Karpas-422 (cell line): ENCODE data around the gene HTR3B. TPM values are rescaled to one million over a fixed set of nuclear protein-coding genes. Genes with fewer than 3 reads are reported as not detected.

Experiments used
- DNase-seq: peaks from one replicate; pipeline ENCODE4 v3.0.0-alpha.2; 2015
- H2AFZ ChIP-seq: fragments of 200-600 bp; sonication (generic); 2 replicates; pipeline ENCODE4 v1.6.1; 2014; ENCODE audit warnings: antibody characterized with exemption, low read length, mixed read lengths
- H3K27ac ChIP-seq: fragments of 200-600 bp; sonication (generic); 2 replicates; pipeline ENCODE4 v1.5.1; 2014; ENCODE audit warnings: mild to moderate bottlenecking, low read length, moderate library complexity
- H3K27me3 ChIP-seq: fragments of 200-600 bp; sonication (generic); 2 replicates; pipeline ENCODE4 v1.6.1; 2014; ENCODE audit warnings: low read length, mixed read lengths
- H3K36me3 ChIP-seq: fragments of 200-600 bp; sonication (generic); 2 replicates; pipeline ENCODE4 v1.6.1; 2014; ENCODE audit warnings: low read length, mixed read lengths; ENCODE audit not compliant: insufficient read depth
- H3K4me1 ChIP-seq: fragments of 200-600 bp; sonication (generic); 2 replicates; pipeline ENCODE4 v1.6.1; 2014; ENCODE audit warnings: mild to moderate bottlenecking, low read length, mixed read lengths
- H3K4me2 ChIP-seq: fragments of 200-600 bp; sonication (generic); 2 replicates; pipeline ENCODE4 v1.6.1; 2014; ENCODE audit warnings: low read length, low read depth, mild to moderate bottlenecking; ENCODE audit not compliant: poor library complexity, severe bottlenecking
- H3K4me3 ChIP-seq: fragments of 200-600 bp; sonication (generic); 2 replicates; pipeline ENCODE4 v1.5.1; 2014; ENCODE audit warnings: mild to moderate bottlenecking, antibody characterized with exemption, low read length, mixed read lengths
- H3K79me2 ChIP-seq: fragments of 200-600 bp; sonication (generic); 2 replicates; pipeline ENCODE4 v1.6.1; 2014; ENCODE audit warnings: mild to moderate bottlenecking, low read length, mixed read lengths
- H3K9ac ChIP-seq: fragments of 200-600 bp; sonication (generic); 2 replicates; pipeline ENCODE4 v1.6.0; 2014; ENCODE audit warnings: low read length
- H3K9me2 ChIP-seq: fragments of 200-600 bp; sonication (generic), shearing (Covaris generic); replicated peaks from 2 replicates; pipeline ENCODE4 v1.6.0; 2014; ENCODE audit warnings: mild to moderate bottlenecking, low read length, moderate library complexity; ENCODE audit not compliant: insufficient read depth
- H3K9me3 ChIP-seq: fragments of 300-700, 200-600 bp; sonication (generic); 2 replicates; pipeline ENCODE4 v1.6.1; 2014; ENCODE audit warnings: low read length, mixed read lengths
- H4K20me1 ChIP-seq: fragments of 200-600 bp; sonication (generic); 2 replicates; pipeline ENCODE4 v1.6.1; 2014; ENCODE audit warnings: mild to moderate bottlenecking, antibody characterized with exemption, low read length, low read depth; ENCODE audit not compliant: insufficient read depth
- small RNA-seq: library from RNA; depleted of rRNA; stranded (forward); fragments of <200 nt; gene quantifications from one replicate; pipeline ENCODE3, GENCODE V24; 2014
- total RNA-seq: library from RNA; depleted of rRNA; stranded (reverse); fragments of >200 nt; shearing (Covaris generic); gene quantifications from 2 replicates; pipeline ENCODE4 v1.2.3, GENCODE V29; 2014; ENCODE audit warnings: low replicate concordance; rRNA removed

The HTR3B gene
- total RNA-seq, 1 experiment from 2014 or later: 2.2 TPM

DNA sequence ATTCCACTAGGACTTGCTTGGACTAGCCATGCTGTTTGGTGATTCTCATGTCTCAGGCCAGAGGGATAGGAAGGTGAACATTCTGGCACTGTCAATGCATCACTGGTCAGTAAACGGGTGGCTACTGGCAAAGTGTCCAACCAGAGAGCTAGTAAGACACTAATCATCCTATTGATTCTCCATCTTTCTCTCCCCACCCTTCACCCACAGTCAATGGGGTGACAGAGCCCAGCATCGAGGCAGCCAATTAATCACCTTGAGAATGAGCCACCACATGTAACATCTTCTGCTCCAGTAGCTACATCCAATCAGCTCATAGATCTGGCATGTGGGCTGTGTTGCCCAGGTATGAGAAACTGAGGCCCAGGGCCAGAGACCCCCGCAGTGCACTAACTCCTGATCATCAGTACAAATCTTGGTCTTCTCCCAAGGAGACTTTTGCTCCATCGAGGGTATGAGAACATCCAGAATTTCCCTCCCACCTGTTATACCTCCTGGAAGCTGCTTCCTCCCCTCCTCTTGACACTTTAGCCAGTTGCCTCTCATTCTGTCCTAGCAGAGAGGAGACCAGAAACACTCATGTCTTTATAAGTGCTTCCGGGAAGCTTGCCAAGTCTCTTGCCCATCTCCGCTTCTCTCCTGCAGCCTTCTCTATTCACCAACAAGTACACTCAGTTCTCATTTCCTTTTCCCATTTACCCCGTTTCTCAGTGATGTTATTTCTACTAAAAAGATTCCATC, 87.3 kb downstream of the HTR3B start:
- no peak overlapping the region; the same call in 1 of the 2 replicates for H3K27ac ChIP-seq
- no peak overlapping the region for H2AFZ ChIP-seq
- peaks cover 12% of the 10 kb centered on the region for H3K4me1 ChIP-seq
- H4K20me1 ChIP-seq: no peaks in the 10 kb centered on the region
- no peak overlapping the region for H3K4me2 ChIP-seq
- H3K4me3 ChIP-seq: no peak overlapping the region
- peak; percentile 62 for DNase-seq
- H3K9me2 ChIP-seq: no peaks in the 10 kb centered on the region
- no peaks in the 10 kb centered on the region for H3K9me3 ChIP-seq
- H3K36me3 ChIP-seq: no peaks in the 10 kb centered on the region
- H3K27me3 ChIP-seq: no peaks in the 10 kb centered on the region
- H3K79me2 ChIP-seq: no peaks in the 10 kb centered on the region
- no peak overlapping the region for H3K9ac ChIP-seq

DNA sequence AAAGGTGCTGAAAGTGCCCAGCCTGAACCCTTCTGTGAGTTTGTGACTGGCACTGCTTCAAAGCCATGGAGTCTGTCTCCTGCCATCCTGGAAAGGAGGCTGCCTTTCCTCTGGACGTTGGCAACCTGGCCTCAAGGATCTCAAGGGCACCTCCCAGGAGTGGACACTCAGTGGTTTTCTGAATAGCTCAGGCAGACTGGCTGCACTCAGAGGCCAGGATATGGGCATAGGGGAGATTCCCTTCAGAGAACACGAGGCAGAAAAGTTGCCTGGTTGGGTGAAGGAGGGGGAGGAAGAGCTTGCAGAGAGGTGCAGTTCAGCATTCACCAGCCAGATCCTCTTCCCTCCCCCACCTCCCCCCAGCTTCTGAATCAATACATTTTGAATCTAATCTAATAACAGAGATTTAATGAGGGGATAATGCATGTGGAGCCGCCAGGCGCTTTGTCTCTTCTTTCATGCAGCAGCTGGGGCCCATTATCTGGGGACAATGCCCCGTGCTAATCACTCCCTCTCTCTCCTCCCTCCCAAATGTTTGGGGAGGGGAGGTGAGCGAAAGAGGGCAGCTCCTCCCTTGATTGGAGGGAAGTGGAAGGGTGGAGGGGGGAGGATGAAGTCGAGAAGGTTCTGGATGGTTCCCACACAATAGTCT, 88.0 kb downstream of the HTR3B start:
- Histone ChIP-seq H3K4me3 (no peak overlapping the region), H3K4me1 (peaks cover 12% of the 10 kb centered on the region), H3K9ac (no peak overlapping the region), H3K27ac (no peak overlapping the region; the same call in 1 of the 2 replicates), H3K27me3 (no peaks in the 10 kb centered on the region), H3K9me3 (no peaks in the 10 kb centered on the region), H3K79me2 (no peaks in the 10 kb centered on the region), H3K36me3 (no peaks in the 10 kb centered on the region), H3K4me2 (no peak overlapping the region), H4K20me1 (no peaks in the 10 kb centered on the region), H3K9me2 (no peaks in the 10 kb centered on the region), H2AFZ (no peak overlapping the region)
- peak; percentile 45 for DNase-seq

DNA sequence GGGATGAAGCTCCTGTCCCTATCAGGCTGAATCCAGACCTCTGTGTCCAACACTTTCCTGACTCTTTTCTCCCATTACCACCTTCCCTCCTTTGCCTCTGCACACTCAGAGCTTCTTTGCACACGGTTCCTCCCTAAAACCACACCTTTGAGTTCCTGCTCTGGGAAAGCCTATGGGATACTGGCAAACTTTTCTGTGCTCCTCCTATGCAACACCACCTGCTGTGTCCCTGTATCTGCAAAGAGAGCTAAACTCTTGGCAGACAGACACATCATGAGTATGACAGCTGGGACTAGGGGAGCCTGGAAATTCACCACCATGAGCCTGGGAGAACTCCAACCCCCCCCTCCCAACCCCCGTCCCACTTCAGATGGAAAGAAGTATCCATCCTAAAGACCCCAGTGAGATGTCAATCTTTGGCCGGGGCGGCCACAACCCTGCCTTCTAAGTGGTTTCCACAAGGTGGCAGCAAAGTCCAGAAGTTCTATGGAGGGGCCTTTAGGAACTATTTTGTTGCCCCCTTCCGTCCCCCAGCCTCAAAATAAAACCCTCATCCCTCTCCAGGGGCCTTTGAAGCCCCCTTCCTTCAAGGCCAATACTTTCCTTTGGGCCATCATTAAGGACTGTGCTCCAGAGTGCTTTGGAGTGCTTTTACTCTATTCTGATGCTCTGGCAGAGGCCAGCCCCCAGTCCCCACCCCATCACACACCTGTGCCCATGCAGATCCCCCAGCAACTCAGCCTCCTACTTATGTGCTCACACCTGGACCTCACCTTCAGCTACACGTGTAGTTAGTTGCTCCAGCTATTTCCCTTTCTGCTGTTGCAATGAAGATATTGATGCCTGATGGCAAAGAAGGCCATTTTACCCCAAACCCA, 89.7 kb downstream of the HTR3B start:
- H3K4me3 ChIP-seq: no peak overlapping the region
- H3K27ac ChIP-seq: no peak overlapping the region
- peak; percentile 57 for DNase-seq
- no peaks in the 10 kb centered on the region for H3K79me2 ChIP-seq
- no peak overlapping the region for H3K9ac ChIP-seq
- no peak overlapping the region for H3K4me2 ChIP-seq
- H2AFZ ChIP-seq: no peak overlapping the region
- no peaks in the 10 kb centered on the region for H3K27me3 ChIP-seq
- no peaks in the 10 kb centered on the region for H4K20me1 ChIP-seq
- no peaks in the 10 kb centered on the region for H3K9me2 ChIP-seq
- H3K9me3 ChIP-seq: no peaks in the 10 kb centered on the region
- H3K36me3 ChIP-seq: no peaks in the 10 kb centered on the region
- peaks cover 12% of the 10 kb centered on the region for H3K4me1 ChIP-seq

Small RNA genes lying within 50 kb of the gene (small RNA-seq; reads per million reads assigned to genes)
- not detected for gene RNU6-1107P

Other genes with a start within 250 kb of the HTR3B start
- gene TMPRSS5, start 198.5 kb upstream of the HTR3B start, total RNA-seq: 0.19 TPM in 1 of 2 replicates, not detected in the other
- gene ZW10, start 131.1 kb upstream of the HTR3B start, total RNA-seq: 6.3 and 11.4 TPM in 2 replicates
- gene CLDN25, start 125.0 kb upstream of the HTR3B start, total RNA-seq: not detected in 2 replicates
- gene USP28, start 29.2 kb upstream of the HTR3B start, total RNA-seq: 17.4 and 45.6 TPM in 2 replicates
- gene HTR3A, start 70.3 kb downstream of the HTR3B start, total RNA-seq: 242 and 254 TPM in 2 replicates
- not detected in 2 replicates for gene ZBTB16, start 154.9 kb downstream of the HTR3B start, total RNA-seq